ENCODE results near the gene TMEM108.

- TF ChIP-seq, protein P1, sequence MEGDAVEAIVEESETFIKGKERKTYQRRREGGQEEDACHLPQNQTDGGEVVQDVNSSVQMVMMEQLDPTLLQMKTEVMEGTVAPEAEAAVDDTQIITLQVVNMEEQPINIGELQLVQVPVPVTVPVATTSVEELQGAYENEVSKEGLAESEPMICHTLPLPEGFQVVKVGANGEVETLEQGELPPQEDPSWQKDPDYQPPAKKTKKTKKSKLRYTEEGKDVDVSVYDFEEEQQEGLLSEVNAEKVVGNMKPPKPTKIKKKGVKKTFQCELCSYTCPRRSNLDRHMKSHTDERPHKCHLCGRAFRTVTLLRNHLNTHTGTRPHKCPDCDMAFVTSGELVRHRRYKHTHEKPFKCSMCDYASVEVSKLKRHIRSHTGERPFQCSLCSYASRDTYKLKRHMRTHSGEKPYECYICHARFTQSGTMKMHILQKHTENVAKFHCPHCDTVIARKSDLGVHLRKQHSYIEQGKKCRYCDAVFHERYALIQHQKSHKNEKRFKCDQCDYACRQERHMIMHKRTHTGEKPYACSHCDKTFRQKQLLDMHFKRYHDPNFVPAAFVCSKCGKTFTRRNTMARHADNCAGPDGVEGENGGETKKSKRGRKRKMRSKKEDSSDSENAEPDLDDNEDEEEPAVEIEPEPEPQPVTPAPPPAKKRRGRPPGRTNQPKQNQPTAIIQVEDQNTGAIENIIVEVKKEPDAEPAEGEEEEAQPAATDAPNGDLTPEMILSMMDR (IDR thresholded peaks at IDR 0.05; ENCODE audit: poor library complexity, severe bottlenecking) = no peak
- TF ChIP-seq EP300 (conservative IDR thresholded peaks at IDR 0.05; ENCODE audit: poor library complexity, severe bottlenecking) = no peak
- no peak for TF ChIP-seq RAD21 (conservative IDR thresholded peaks at IDR 0.05)
These were observed 20.1 kb downstream of the TMEM108 start for GRCh38 chr3:133058243-133058642.

All from neural cell (in vitro differentiated cells).